Fibroblast of upper back skin (primary cell): ENCODE data around the gene GNPDA1.

Source experiments
- DNase-seq: peaks from one replicate; pipeline ENCODE4 v3.0.0-alpha.2; 2013

Gene GNPDA1

GRCh38 chr5:142020122-142020659 lies 7.4 kb upstream of the GNPDA1 start:
- no peak for DNase-seq

- peak; percentile 77 for DNase-seq
Observed at GRCh38 chr5:142017832-142018427, 5.1 kb upstream of the GNPDA1 start.

- DNase-seq, result no peak
Observed at GRCh38 chr5:142016556-142016955, 3.7 kb upstream of the GNPDA1 start.

- DNase-seq, result peak; percentile 26
Observed at GRCh38 chr5:142015781-142016533, 3.1 kb upstream of the GNPDA1 start.

GRCh38 chr5:142014911-142015584 lies 2.2 kb upstream of the GNPDA1 start:
- DNase-seq, result peak; percentile 55

GRCh38 chr5:142013734-142014521 lies 1.1 kb upstream of the GNPDA1 start:
- DNase-seq, result peak; percentile 29

GRCh38 chr5:142012186-142012785 lies 541 bp downstream of the GNPDA1 start:
- peak; percentile 14 for DNase-seq

GRCh38 chr5:142011572-142012185 lies 1.1 kb downstream of the GNPDA1 start:
- DNase-seq, result no peak

GRCh38 chr5:142009886-142010285 lies 2.9 kb downstream of the GNPDA1 start:
- no peak for DNase-seq

GRCh38 chr5:142008813-142009212 lies 4.0 kb downstream of the GNPDA1 start:
- DNase-seq, result no peak

- no peak for DNase-seq
Observed at GRCh38 chr5:142007237-142007544, 5.6 kb downstream of the GNPDA1 start.

- DNase-seq, result no peak
Observed at GRCh38 chr5:142006363-142007236, 6.2 kb downstream of the GNPDA1 start.

- no peak for DNase-seq
Observed at GRCh38 chr5:142003266-142003800, 9.5 kb downstream of the GNPDA1 start.

- no peak for DNase-seq
Observed at GRCh38 chr5:142000704-142001484, 11.9 kb downstream of the GNPDA1 start.

- no peak for DNase-seq
Observed at GRCh38 chr5:142000173-142000572, 12.7 kb downstream of the GNPDA1 start.

GRCh38 chr5:141997358-141997960 lies 15.4 kb downstream of the GNPDA1 start:
- no peak for DNase-seq

GRCh38 chr5:141995656-141996055 lies 17.2 kb downstream of the GNPDA1 start:
- DNase-seq, result no peak

- no peak for DNase-seq
Observed at GRCh38 chr5:141994511-141995136, 18.2 kb downstream of the GNPDA1 start.

- DNase-seq, result peak; percentile 59
Observed at GRCh38 chr5:141992349-141992963, 20.4 kb downstream of the GNPDA1 start.
